Activated CD4-positive, alpha-beta memory T cell treated with anti-CD3 and anti-CD28 coated beads, Interleukin-2, amount 10 ng/mL, durations not matched to agents 7 days and 5 days (primary cell): ENCODE results near the gene NRDE2. TPM values are rescaled to one million over a fixed set of nuclear protein-coding genes. Genes with fewer than 3 reads are reported as not detected.

Experiments used
- CTCF ChIA-PET: fragments of 350-600 bp; sonication (Branson Sonifier 250); formaldehyde crosslinking; loops from one replicate; lab custom pipeline; 2021; ENCODE audit warnings: antibody characterized with exemption, inconsistent platforms; lab: Charles Lee
- POLR2A ChIA-PET: fragments of 350-600 bp; sonication (Branson Sonifier 250); formaldehyde crosslinking; loops from one replicate; lab custom pipeline; 2021; ENCODE audit warnings: antibody characterized with exemption; lab: Charles Lee
- DNase-seq: peaks from one replicate; pipeline ENCODE4 v3.0.0-alpha.2; 2020
- H3K27ac Mint-ChIP-seq: one replicate; pipeline ENCODE4 v1.8.0; 2021; ENCODE audit warnings: mild to moderate bottlenecking, mixed read lengths
- H3K27me3 Mint-ChIP-seq: one replicate; pipeline ENCODE4 v1.8.0; 2021; ENCODE audit warnings: mixed read lengths
- H3K36me3 Mint-ChIP-seq: one replicate; pipeline ENCODE4 v1.8.0; 2021; ENCODE audit warnings: low read depth, mixed read lengths
- H3K4me1 Mint-ChIP-seq: one replicate; pipeline ENCODE4 v1.8.0; 2021; ENCODE audit warnings: mixed read lengths
- H3K4me3 Mint-ChIP-seq: one replicate; pipeline ENCODE4 v1.8.0; 2021; ENCODE audit warnings: mild to moderate bottlenecking, mixed read lengths
- H3K9me3 Mint-ChIP-seq: one replicate; pipeline ENCODE4 v1.8.0; 2021; ENCODE audit warnings: mixed read lengths
- total RNA-seq, 2 experiments: library from RNA; stranded (reverse); gene quantifications; one replicate each; pipeline ENCODE4 v1.2.3, GENCODE V29; 2021

The NRDE2 gene
- total RNA-seq, 2 experiments from 2014 or later, result 20.3 to 21.7 TPM

- no peak for DNase-seq
- Mint-ChIP-seq H3K4me3 (no peak overlapping the region), H3K27ac (no peak overlapping the region), H3K4me1 (peaks cover 11% of the 10 kb centered on the region), H3K27me3 (no peaks in the 10 kb centered on the region), H3K9me3 (no peaks in the 10 kb centered on the region), H3K36me3 (peaks cover 25% of the 10 kb centered on the region)
- POLR2A ChIA-PET, result interaction anchor here (1.1 to 1.8 kb wide), 4 partner anchors 82 to 102 kb away, joined by 3 to 5 read pairs (median 3); partner anchors contain the start of gene CALM1
- CTCF ChIA-PET, result interaction anchor here (0.9 to 2.0 kb wide), 5 partner anchors 28 to 455 kb away, joined by 3 to 11 read pairs (median 4); no protein-coding TSS in a partner anchor
Measured at GRCh38 chr14:90302529-90303303, 29.0 kb downstream of the NRDE2 start.

DNA sequence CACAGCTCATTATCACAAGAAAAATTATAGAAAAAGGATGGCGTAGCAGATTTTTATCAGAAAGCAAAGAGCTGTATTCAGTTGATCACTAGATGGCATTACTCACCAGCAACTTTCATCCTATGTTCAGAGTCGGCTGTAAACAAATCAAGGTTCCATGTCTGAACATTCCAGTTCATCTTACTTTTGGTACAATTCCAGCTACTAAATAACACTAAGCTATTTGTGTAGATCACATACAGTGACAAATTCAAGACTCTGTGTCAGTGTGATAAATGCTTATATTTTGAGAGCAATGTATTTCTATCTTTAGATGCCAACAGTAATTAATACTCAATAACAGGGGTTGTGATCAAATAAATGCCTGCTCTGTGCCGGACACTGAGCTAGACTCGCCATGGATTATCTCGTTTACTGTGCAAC, 30.1 kb downstream of the NRDE2 start:
- Mint-ChIP-seq H3K4me3 (no peak overlapping the region), H3K9me3 (no peaks in the 10 kb centered on the region), H3K36me3 (peaks cover 25% of the 10 kb centered on the region), H3K4me1 (peaks cover 11% of the 10 kb centered on the region), H3K27ac (no peak overlapping the region), H3K27me3 (no peaks in the 10 kb centered on the region)
- POLR2A ChIA-PET, result interaction anchor here (0.9 to 1.8 kb wide), 4 partner anchors 81 to 103 kb away, joined by 3 to 5 read pairs (median 4); partner anchors contain the start of gene CALM1
- CTCF ChIA-PET, result interaction anchor here (0.5 to 2.0 kb wide), 15 partner anchors 11 to 456 kb away, joined by 3 to 11 read pairs (median 4); no protein-coding TSS in a partner anchor
- DNase-seq, result no peak

- no peak for DNase-seq
- CTCF ChIA-PET, result interaction anchor here (0.8 to 2.0 kb wide), 13 partner anchors 10 to 457 kb away, joined by 3 to 11 read pairs (median 4); no protein-coding TSS in a partner anchor
- no peaks in the 10 kb centered on the region for H3K27me3 Mint-ChIP-seq
- no peak overlapping the region for H3K4me3 Mint-ChIP-seq
- H3K27ac Mint-ChIP-seq, result peak overlapping the region; percentile 53
- no peaks in the 10 kb centered on the region for H3K9me3 Mint-ChIP-seq
- POLR2A ChIA-PET, result interaction anchor here (0.9 to 1.8 kb wide), 4 partner anchors 81 to 104 kb away, joined by 3 to 5 read pairs (median 4); partner anchors contain the start of gene CALM1
- peaks cover 11% of the 10 kb centered on the region for H3K4me1 Mint-ChIP-seq
- H3K36me3 Mint-ChIP-seq, result peaks cover 28% of the 10 kb centered on the region
Measured at GRCh38 chr14:90301122-90301521, 30.6 kb downstream of the NRDE2 start.

DNA sequence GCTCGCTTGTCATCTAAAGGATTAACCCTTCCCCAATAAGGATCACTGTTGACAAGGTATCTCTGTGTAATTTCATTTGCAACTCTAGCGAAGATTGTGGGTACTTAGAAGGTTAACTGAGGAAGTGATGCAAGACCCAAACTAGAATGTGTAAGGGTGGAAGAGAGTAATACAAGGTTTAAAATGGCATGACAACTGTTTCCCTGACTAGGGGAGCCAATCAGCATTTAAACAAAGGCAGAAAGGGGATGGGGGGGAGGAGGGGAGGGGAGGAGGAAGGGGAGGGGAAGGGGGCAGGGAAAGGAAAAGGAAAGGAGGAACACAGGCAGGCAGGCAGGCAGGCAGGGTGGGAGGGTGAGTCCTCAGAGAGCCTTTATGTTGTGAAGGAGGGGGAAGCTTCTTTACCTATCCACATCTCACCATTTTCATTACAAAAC, 31.1 kb downstream of the NRDE2 start:
- H3K27ac Mint-ChIP-seq, result peak overlapping the region; percentile 56
- no peak overlapping the region for H3K4me3 Mint-ChIP-seq
- peaks cover 28% of the 10 kb centered on the region for H3K36me3 Mint-ChIP-seq
- H3K4me1 Mint-ChIP-seq, result peaks cover 11% of the 10 kb centered on the region
- DNase-seq, result no peak
- no peaks in the 10 kb centered on the region for H3K27me3 Mint-ChIP-seq
- ChIA-PET POLR2A (interaction anchor here (0.9 to 1.8 kb wide), 3 partner anchors 13 to 98 kb away, joined by 3 to 5 read pairs (median 3); partner anchors contain the start of gene CALM1), CTCF (interaction anchor here (0.8 to 2.0 kb wide), 6 partner anchors 10 to 380 kb away, joined by 4 to 11 read pairs (median 7); no protein-coding TSS in a partner anchor)
- no peaks in the 10 kb centered on the region for H3K9me3 Mint-ChIP-seq

GRCh38 chr14:90299408-90299807, 32.3 kb downstream of the NRDE2 start:
- Mint-ChIP-seq H3K4me1 (peaks cover 7% of the 10 kb centered on the region), H3K4me3 (no peak overlapping the region), H3K36me3 (peaks cover 27% of the 10 kb centered on the region), H3K27ac (no peak overlapping the region), H3K9me3 (no peaks in the 10 kb centered on the region), H3K27me3 (no peaks in the 10 kb centered on the region)
- DNase-seq, result no peak
- POLR2A ChIA-PET, result no interaction called here
- CTCF ChIA-PET, result interaction anchor here (0.6 to 1.2 kb wide), 2 partner anchors 100 to 554 kb away, joined by 3 read pairs; no protein-coding TSS in a partner anchor

DNA sequence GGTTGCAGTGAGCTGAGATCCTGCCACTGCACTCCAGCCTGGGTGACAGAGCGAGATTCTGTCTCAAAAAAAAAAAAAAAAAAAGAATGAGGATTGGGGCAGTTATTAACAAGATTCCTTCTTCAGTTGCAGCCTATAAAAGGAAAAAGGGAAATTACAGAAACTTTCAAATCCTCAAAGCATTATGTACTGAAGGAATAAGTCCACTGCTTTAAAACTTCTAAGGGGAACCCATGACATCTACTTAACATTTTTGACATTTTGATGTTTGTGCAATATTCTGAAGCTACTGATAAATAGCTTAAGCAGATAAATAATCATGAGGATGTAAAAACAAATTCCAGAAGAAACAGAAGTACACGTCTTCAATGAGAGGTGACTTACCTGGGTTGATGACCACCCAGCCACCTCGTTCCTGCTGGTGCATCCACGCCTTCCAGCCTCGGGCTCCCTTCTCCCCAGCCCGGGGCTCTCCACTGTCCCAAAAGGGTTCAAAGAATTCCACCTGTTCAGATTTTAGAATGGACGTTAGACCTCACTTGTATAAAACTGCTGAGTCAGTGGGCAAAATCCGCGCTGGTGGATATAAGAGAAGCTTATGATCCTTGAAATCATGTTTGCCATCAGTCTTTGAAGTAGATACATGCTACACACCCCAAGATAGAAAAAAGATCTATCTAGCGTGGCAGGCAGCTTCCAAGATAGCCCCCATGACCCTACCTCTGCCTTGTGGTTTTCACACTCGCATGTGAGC, 33.7 kb downstream of the NRDE2 start:
- Mint-ChIP-seq H3K4me3 (no peak overlapping the region), H3K4me1 (peaks cover 7% of the 10 kb centered on the region), H3K27ac (no peak overlapping the region), H3K9me3 (no peaks in the 10 kb centered on the region), H3K27me3 (no peaks in the 10 kb centered on the region), H3K36me3 (peaks cover 25% of the 10 kb centered on the region)
- ChIA-PET POLR2A (no interaction called here), CTCF (interaction anchor here (1.2 kb wide), 1 partner anchor 102 kb away, joined by 3 read pairs; no protein-coding TSS in a partner anchor)
- DNase-seq, result no peak

- no peak overlapping the region for H3K27ac Mint-ChIP-seq
- no peak overlapping the region for H3K4me3 Mint-ChIP-seq
- no peaks in the 10 kb centered on the region for H3K27me3 Mint-ChIP-seq
- DNase-seq, result no peak
- peaks cover 23% of the 10 kb centered on the region for H3K36me3 Mint-ChIP-seq
- peaks cover 7% of the 10 kb centered on the region for H3K4me1 Mint-ChIP-seq
- POLR2A ChIA-PET, result no interaction called here
- no peaks in the 10 kb centered on the region for H3K9me3 Mint-ChIP-seq
- CTCF ChIA-PET, result no interaction called here
Measured at GRCh38 chr14:90296641-90297040, 35.1 kb downstream of the NRDE2 start.

- DNase-seq, result no peak
- Mint-ChIP-seq H3K4me1 (peaks cover 5% of the 10 kb centered on the region), H3K4me3 (no peak overlapping the region), H3K27me3 (no peaks in the 10 kb centered on the region), H3K36me3 (peaks cover 23% of the 10 kb centered on the region), H3K9me3 (no peaks in the 10 kb centered on the region), H3K27ac (no peak overlapping the region)
- ChIA-PET CTCF (no interaction called here), POLR2A (no interaction called here)
Measured at GRCh38 chr14:90295870-90296516, 35.7 kb downstream of the NRDE2 start.

GRCh38 chr14:90294872-90295271, 36.9 kb downstream of the NRDE2 start:
- POLR2A ChIA-PET, result no interaction called here
- no peak overlapping the region for H3K27ac Mint-ChIP-seq
- no peak for DNase-seq
- H3K9me3 Mint-ChIP-seq, result no peaks in the 10 kb centered on the region
- CTCF ChIA-PET, result no interaction called here
- peaks cover 3% of the 10 kb centered on the region for H3K4me1 Mint-ChIP-seq
- peaks cover 23% of the 10 kb centered on the region for H3K36me3 Mint-ChIP-seq
- no peaks in the 10 kb centered on the region for H3K27me3 Mint-ChIP-seq
- no peak overlapping the region for H3K4me3 Mint-ChIP-seq

- H3K4me3 Mint-ChIP-seq, result no peak overlapping the region
- POLR2A ChIA-PET, result no interaction called here
- H3K27ac Mint-ChIP-seq, result no peak overlapping the region
- CTCF ChIA-PET, result no interaction called here
- H3K36me3 Mint-ChIP-seq, result peaks cover 23% of the 10 kb centered on the region
- H3K4me1 Mint-ChIP-seq, result peaks cover 3% of the 10 kb centered on the region
- H3K27me3 Mint-ChIP-seq, result no peaks in the 10 kb centered on the region
- H3K9me3 Mint-ChIP-seq, result no peaks in the 10 kb centered on the region
- DNase-seq, result no peak
Measured at GRCh38 chr14:90293766-90294730, 37.7 kb downstream of the NRDE2 start.

GRCh38 chr14:90291699-90292098, 40.0 kb downstream of the NRDE2 start:
- Mint-ChIP-seq H3K27ac (no peak overlapping the region), H3K9me3 (no peaks in the 10 kb centered on the region), H3K36me3 (peaks cover 31% of the 10 kb centered on the region), H3K27me3 (no peaks in the 10 kb centered on the region), H3K4me3 (no peak overlapping the region), H3K4me1 (peaks cover 3% of the 10 kb centered on the region)
- CTCF ChIA-PET, result interaction anchor here (1.2 to 2.5 kb wide), 2 partner anchors 10 to 406 kb away, joined by 5 to 7 read pairs; no protein-coding TSS in a partner anchor
- DNase-seq, result no peak
- POLR2A ChIA-PET, result no interaction called here
